ENCODE results near the gene SBNO2. TPM values are rescaled to one million over a fixed set of nuclear protein-coding genes. Genes with fewer than 3 reads are reported as not detected.

Gene SBNO2
- total RNA-seq, 1 experiment from 2014 or later = 46.3 TPM

GRCh38 chr19:1139126-1139525 is 34.9 kb downstream of the SBNO2 start:
- Histone ChIP-seq H3K79me1 (ENCODE audit: insufficient read depth, low read depth, low read length, poor library complexity, severe bottlenecking) (no peaks in the 10 kb centered on the region), H4K91ac (ENCODE audit: insufficient read length, low read depth, low read length) (no peak overlapping the region), H3K18ac (ENCODE audit: insufficient read length, low read depth, low read length) (no peak overlapping the region), H3K4me1 (ENCODE audit: insufficient read depth, low read length) (no peaks in the 10 kb centered on the region), H3K14ac (ENCODE audit: insufficient read depth, low read length) (no peak overlapping the region), H4K5ac (ENCODE audit: insufficient read length, low read depth, low read length) (no peak overlapping the region), H2BK15ac (ENCODE audit: low read depth, low read length) (no peak overlapping the region), H2BK12ac (ENCODE audit: insufficient read length, low read depth, low read length) (no peak overlapping the region), H2AFZ (ENCODE audit: low read length) (no peak overlapping the region), H3K4me2 (ENCODE audit: insufficient read depth, insufficient read length, low read length) (no peak overlapping the region), H3K23me2 (ENCODE audit: insufficient read length, low read depth, low read length, poor library complexity, severe bottlenecking) (no peaks in the 10 kb centered on the region), H3K4ac (ENCODE audit: low read depth, low read length) (no peak overlapping the region), H3K27me3 (ENCODE audit: insufficient read depth, low read length) (no peaks in the 10 kb centered on the region), H3K23ac (ENCODE audit: insufficient read length, low read depth, low read length) (no peak overlapping the region), H4K20me1 (ENCODE audit: control insufficient read depth, insufficient read depth, insufficient read length) (no peaks in the 10 kb centered on the region), H2AK5ac (ENCODE audit: insufficient read length, low read length) (no peak overlapping the region), H3K56ac (ENCODE audit: insufficient read length, low read depth, low read length) (no peak overlapping the region), H3K27ac (ENCODE audit: insufficient read length, low read depth, low read length) (no peak overlapping the region), H2BK120ac (ENCODE audit: low read depth, low read length, poor library complexity, severe bottlenecking) (no peak overlapping the region), H3K9ac (ENCODE audit: extremely low read depth, insufficient read length, low read length) (no peak overlapping the region), H3T11ph (ENCODE audit: low read length) (no peak overlapping the region), H2BK5ac (ENCODE audit: insufficient read length, low read length) (no peak overlapping the region), H2BK20ac (ENCODE audit: low read depth, low read length, poor library complexity, severe bottlenecking) (no peak overlapping the region), H4K8ac (replicated peaks; ENCODE audit: insufficient read length, low read depth, low read length) (no peak overlapping the region), H3K9me3 (ENCODE audit: control insufficient read depth, low read depth, low read length) (no peaks in the 10 kb centered on the region), H3K79me2 (ENCODE audit: insufficient read depth, low read length) (no peaks in the 10 kb centered on the region)
- no peak for TF ChIP-seq CTCF (conservative IDR thresholded peaks at IDR 0.05)
- H3K9me3 Mint-ChIP-seq = peaks cover 0 to 4% of the 10 kb centered on the region in 2 experiments; a peak in 2 of 5 replicates
- DNase-seq = no peak
- WGBS (ENCODE audit: extremely low coverage, insufficient read length, low lambda C conversion rate) = no CpG with 5 or more reads among the region's 15 CpGs
- peaks cover 22 to 36% (median 30%) of the 10 kb centered on the region in 3 experiments for H3K36me3 Mint-ChIP-seq (ENCODE audit: insufficient read depth in 1 of 3, low read depth in 3 of 3)
- H3K4me3 Mint-ChIP-seq = no peak overlapping the region
- H3K27ac Mint-ChIP-seq = peak overlapping the region in 2 of 3 experiments; percentile 59 to 61; a peak in 2 of 7 replicates
- no peaks in the 10 kb centered on the region for H3K27me3 Mint-ChIP-seq (ENCODE audit: low read depth)
- peaks cover 2 to 7% of the 10 kb centered on the region in 2 experiments for H3K4me1 Mint-ChIP-seq
